GM12875 (cell line): ENCODE results near the gene ZNF609.

ENCODE experiments used
- H3K4me3 ChIP-seq: one replicate; pipeline ENCODE4 v1.5.1; 2011; ENCODE audit warnings: low read depth, low read length, control low read depth
- CTCF ChIP-seq: IDR thresholded peaks from 2 replicates; pipeline ENCODE4 v1.5.1; 2011; ENCODE audit warnings: low read depth, mild to moderate bottlenecking, control low read depth, inconsistent platforms, low read length, moderate library complexity, borderline replicate concordance; ENCODE audit not compliant: insufficient read depth

Gene ZNF609

GRCh38 chr15:64527263-64527984 lies 67.0 kb downstream of the ZNF609 start:
- no peak overlapping the region for H3K4me3 ChIP-seq
- no peak for TF ChIP-seq CTCF

GRCh38 chr15:64528871-64529270 lies 68.5 kb downstream of the ZNF609 start:
- TF ChIP-seq CTCF: no peak
- H3K4me3 ChIP-seq: no peak overlapping the region

GRCh38 chr15:64530472-64530871 lies 70.1 kb downstream of the ZNF609 start:
- no peak overlapping the region for H3K4me3 ChIP-seq
- TF ChIP-seq CTCF: no peak

- no peak for TF ChIP-seq CTCF
- H3K4me3 ChIP-seq: no peak overlapping the region
Observed at GRCh38 chr15:64530918-64531317, 70.5 kb downstream of the ZNF609 start.

- no peak for TF ChIP-seq CTCF
- H3K4me3 ChIP-seq: no peak overlapping the region
Observed at GRCh38 chr15:64532521-64533315, 72.3 kb downstream of the ZNF609 start.

- H3K4me3 ChIP-seq: no peak overlapping the region
- TF ChIP-seq CTCF: no peak
Observed at GRCh38 chr15:64535460-64536243, 75.3 kb downstream of the ZNF609 start.
